Endodermal cell (in vitro differentiated cells): ENCODE results near the gene MAPK9. TPM values are rescaled to one million over a fixed set of nuclear protein-coding genes. Genes with fewer than 3 reads are reported as not detected.
A peak's percentile ranks its signal among the peaks of the same experiment; 100 is the strongest.

ENCODE experiments used
- DNase-seq: peaks from one replicate; pipeline ENCODE4 v3.0.0-alpha.2; 2017
- H3K27ac ChIP-seq: 2 replicates; pipeline ENCODE4 v1.5.1; 2013; ENCODE audit warnings: mild to moderate bottlenecking, low read depth, low read length, moderate library complexity
- H3K27me3 ChIP-seq: 2 replicates; pipeline ENCODE4 v1.6.1; 2013; ENCODE audit warnings: mild to moderate bottlenecking, low read length, moderate library complexity; ENCODE audit not compliant: insufficient read depth, control insufficient read depth, poor library complexity, severe bottlenecking
- H3K36me3 ChIP-seq: 2 replicates; pipeline ENCODE4 v1.7.0; 2013; ENCODE audit warnings: mild to moderate bottlenecking, low read length, moderate library complexity; ENCODE audit not compliant: control insufficient read depth, insufficient read depth
- H3K4me1 ChIP-seq: one replicate; pipeline ENCODE4 v1.7.0; 2013; ENCODE audit warnings: low read length; ENCODE audit not compliant: control insufficient read depth, insufficient read depth
- H3K4me3 ChIP-seq: 2 replicates; pipeline ENCODE4 v1.5.1; 2013; ENCODE audit warnings: mild to moderate bottlenecking, low read length, moderate library complexity
- H3K9ac ChIP-seq: 2 replicates; pipeline ENCODE4 v1.6.1; 2013; ENCODE audit warnings: mild to moderate bottlenecking, low read length, moderate library complexity; ENCODE audit not compliant: poor library complexity, severe bottlenecking; ENCODE audit errors: extremely low read depth
- H3K9me3 ChIP-seq: 2 replicates; pipeline ENCODE4 v1.6.1; 2013; ENCODE audit warnings: mild to moderate bottlenecking, low read length, moderate library complexity; ENCODE audit not compliant: control insufficient read depth
- H3K27ac Mint-ChIP-seq: 2 replicates; pipeline ENCODE4 v1.8.0; 2020; ENCODE audit warnings: mixed read lengths
- H3K27me3 Mint-ChIP-seq: 2 replicates; pipeline ENCODE4 v1.8.0; 2021; ENCODE audit warnings: mild to moderate bottlenecking, mixed read lengths; ENCODE audit not compliant: insufficient read depth
- H3K36me3 Mint-ChIP-seq: 2 replicates; pipeline ENCODE4 v1.8.0; 2020; ENCODE audit warnings: low read depth, mixed read lengths
- H3K4me1 Mint-ChIP-seq: 2 replicates; pipeline ENCODE4 v1.8.0; 2020; ENCODE audit warnings: mixed read lengths
- H3K4me3 Mint-ChIP-seq: 2 replicates; pipeline ENCODE4 v1.8.0; 2020; ENCODE audit warnings: mild to moderate bottlenecking, moderate library complexity, mixed read lengths
- H3K9me3 Mint-ChIP-seq: 2 replicates; pipeline ENCODE4 v1.8.0; 2020; ENCODE audit warnings: mild to moderate bottlenecking, mixed read lengths
- WGBS, 2 experiments: methylation state at CpG; one replicate each; pipeline versions ENCODE4 v1.1.5 to v1.1.7; 2013; ENCODE audit warnings: missing lambda C conversion rate in 2 of 2, mixed read lengths in 1 of 2; ENCODE audit not compliant: insufficient coverage in 1 of 2, insufficient read length in 1 of 2; 5-methylcytosine and 5-hydroxymethylcytosine counted together
- total RNA-seq, 2 donors: library from RNA; stranded (reverse); fragmentation: NEBNext Ultra II Directional in 1 of 2; extraction: Animal tissue kit (Norgen Biotek cat#: 25700) in 1 of 2; gene quantifications; 2 replicates in 1 of 2; 3 replicates in 1 of 2; pipeline ENCODE4 v1.2.1, GENCODE V29; 2021
- TF ChIP-seq, protein P1 (sequence below): fragments of 200-600 bp; sonication (generic); conservative IDR thresholded peaks from 2 replicates; pipeline ENCODE4 v1.5.0; 2021; ENCODE audit warnings: antibody characterized with exemption, mild to moderate bottlenecking

Gene MAPK9
- total RNA-seq, 2 donors from 2014 or later, result 45.6 to 51.8 TPM

DNA sequence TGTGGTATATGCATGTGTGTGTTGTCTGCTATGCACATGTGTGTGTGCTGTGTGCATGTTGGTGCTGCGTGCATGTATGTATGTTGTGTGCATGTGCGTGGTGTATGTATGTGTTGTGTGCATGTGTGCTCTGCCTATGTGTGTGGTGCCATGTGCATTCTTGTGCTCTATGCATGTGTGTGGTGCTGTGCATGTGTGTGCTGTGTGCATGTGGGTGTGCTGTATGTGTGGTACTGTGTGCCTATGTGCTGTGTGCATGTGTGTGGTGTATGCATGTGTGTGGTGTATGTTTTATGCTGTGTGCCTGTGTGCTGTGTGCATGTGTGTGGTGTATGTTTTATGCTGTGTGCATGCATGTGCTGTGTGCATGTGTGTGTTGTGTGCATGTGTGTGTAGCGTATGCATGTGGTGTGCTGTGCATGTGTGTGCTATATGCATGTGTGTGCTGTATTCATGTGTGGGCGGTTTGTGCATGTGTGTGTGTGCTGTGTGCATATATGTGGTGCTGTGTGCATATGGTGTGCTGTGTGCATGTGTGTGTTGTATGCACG lies 78.2 kb downstream of the MAPK9 start:
- TF ChIP-seq, protein P1, sequence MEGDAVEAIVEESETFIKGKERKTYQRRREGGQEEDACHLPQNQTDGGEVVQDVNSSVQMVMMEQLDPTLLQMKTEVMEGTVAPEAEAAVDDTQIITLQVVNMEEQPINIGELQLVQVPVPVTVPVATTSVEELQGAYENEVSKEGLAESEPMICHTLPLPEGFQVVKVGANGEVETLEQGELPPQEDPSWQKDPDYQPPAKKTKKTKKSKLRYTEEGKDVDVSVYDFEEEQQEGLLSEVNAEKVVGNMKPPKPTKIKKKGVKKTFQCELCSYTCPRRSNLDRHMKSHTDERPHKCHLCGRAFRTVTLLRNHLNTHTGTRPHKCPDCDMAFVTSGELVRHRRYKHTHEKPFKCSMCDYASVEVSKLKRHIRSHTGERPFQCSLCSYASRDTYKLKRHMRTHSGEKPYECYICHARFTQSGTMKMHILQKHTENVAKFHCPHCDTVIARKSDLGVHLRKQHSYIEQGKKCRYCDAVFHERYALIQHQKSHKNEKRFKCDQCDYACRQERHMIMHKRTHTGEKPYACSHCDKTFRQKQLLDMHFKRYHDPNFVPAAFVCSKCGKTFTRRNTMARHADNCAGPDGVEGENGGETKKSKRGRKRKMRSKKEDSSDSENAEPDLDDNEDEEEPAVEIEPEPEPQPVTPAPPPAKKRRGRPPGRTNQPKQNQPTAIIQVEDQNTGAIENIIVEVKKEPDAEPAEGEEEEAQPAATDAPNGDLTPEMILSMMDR, result no peak
- H3K27ac ChIP-seq, result no peak overlapping the region
- Mint-ChIP-seq H3K36me3 (no peaks in the 10 kb centered on the region), H3K9me3 (peaks cover 15% of the 10 kb centered on the region), H3K4me1 (no peaks in the 10 kb centered on the region), H3K27ac (no peak overlapping the region), H3K4me3 (no peak overlapping the region), H3K27me3 (peaks cover 22% of the 10 kb centered on the region)
- H3K4me3 ChIP-seq, result no peak overlapping the region
- H3K36me3 ChIP-seq, result no peaks in the 10 kb centered on the region
- no peaks in the 10 kb centered on the region for H3K27me3 ChIP-seq
- peaks cover 3% of the 10 kb centered on the region for H3K9me3 ChIP-seq
- H3K9ac ChIP-seq, result no peak overlapping the region
- 81 to 95% methylated on average over 3 to 5 of the region's 5 CpGs for WGBS, 2 experiments
- no peaks in the 10 kb centered on the region for H3K4me1 ChIP-seq
- DNase-seq, result no peak

DNA sequence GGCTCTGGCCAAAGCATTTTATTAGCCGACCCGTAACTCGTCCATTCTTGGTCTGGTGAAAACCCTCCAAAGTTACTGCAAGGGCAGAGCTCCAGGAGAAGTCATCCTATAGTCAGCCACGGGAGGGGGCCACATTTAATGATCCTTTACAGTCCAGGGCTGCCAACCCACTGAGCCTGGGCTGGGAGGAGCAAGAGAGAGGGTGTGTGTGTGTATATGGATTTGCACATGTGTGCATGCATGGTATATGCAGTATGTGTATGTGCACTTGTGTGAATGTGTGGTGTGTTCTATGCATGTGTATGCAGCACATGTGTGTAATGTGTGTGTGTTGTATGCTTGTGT lies 78.7 kb downstream of the MAPK9 start:
- Histone ChIP-seq H3K27me3 (peaks cover 3% of the 10 kb centered on the region), H3K4me3 (no peak overlapping the region), H3K4me1 (no peaks in the 10 kb centered on the region), H3K9me3 (no peaks in the 10 kb centered on the region), H3K27ac (no peak overlapping the region), H3K9ac (no peak overlapping the region), H3K36me3 (no peaks in the 10 kb centered on the region)
- DNase-seq, result no peak
- TF ChIP-seq, protein P1, result no peak
- WGBS, 2 experiments, result 85 to 100% methylated on average over 3 to 4 of the region's 4 CpGs
- Mint-ChIP-seq H3K36me3 (no peaks in the 10 kb centered on the region), H3K27ac (no peak overlapping the region), H3K9me3 (peaks cover 10% of the 10 kb centered on the region), H3K4me1 (peaks cover 3% of the 10 kb centered on the region), H3K4me3 (no peak overlapping the region), H3K27me3 (peaks cover 26% of the 10 kb centered on the region)

DNA sequence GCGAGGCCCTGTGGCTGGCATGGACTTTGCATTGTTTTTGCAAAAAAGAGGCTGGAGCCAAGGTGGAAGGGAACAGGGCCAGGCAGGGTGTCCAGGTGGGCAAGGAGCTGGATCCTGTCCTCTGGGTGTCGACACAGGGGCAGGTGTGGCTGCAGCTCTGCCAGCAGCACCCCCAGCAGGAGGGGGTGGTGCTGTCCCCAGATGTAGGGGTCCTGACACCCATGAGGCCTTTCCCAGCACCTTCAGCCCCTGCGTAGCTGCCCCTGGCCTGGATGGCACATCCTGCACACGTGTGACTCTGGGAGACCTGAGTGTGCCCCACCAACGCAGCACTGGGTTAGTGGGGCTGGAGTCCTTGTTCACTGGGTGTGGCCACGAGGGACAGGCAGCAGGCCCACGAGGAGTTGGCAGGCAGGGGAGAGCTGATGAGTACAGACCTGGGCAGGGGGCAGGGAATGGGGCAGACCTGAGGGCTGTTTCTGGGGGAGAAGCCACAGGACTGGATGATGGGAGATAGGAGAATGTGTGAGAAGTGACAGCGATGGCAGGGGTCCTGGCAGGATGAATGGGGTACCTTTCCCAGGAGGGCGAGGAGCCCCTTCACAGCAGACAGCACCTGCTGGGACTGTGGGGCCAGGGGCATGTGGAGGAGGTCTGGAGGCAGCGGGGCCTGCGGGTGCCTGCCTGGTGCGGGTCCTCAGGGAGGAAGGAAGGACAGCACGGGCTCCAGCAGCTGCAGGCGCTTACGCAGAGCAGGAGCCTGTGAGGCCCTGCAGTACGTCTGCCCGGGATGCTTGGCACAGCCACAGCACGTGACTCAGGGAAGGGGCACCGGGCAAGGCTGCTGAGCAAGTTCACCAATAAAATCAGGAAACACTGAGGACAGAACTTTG lies 79.3 kb downstream of the MAPK9 start:
- Histone ChIP-seq H3K27me3 (peaks cover 9% of the 10 kb centered on the region), H3K9ac (no peak overlapping the region), H3K36me3 (no peaks in the 10 kb centered on the region), H3K4me1 (no peaks in the 10 kb centered on the region), H3K9me3 (no peaks in the 10 kb centered on the region), H3K27ac (no peak overlapping the region), H3K4me3 (no peak overlapping the region)
- Mint-ChIP-seq H3K36me3 (no peaks in the 10 kb centered on the region), H3K9me3 (peaks cover 5% of the 10 kb centered on the region), H3K27ac (no peak overlapping the region), H3K27me3 (peaks cover 32% of the 10 kb centered on the region), H3K4me1 (peaks cover 8% of the 10 kb centered on the region), H3K4me3 (no peak overlapping the region)
- peak; percentile 36 for DNase-seq
- TF ChIP-seq, protein P1, result no peak
- WGBS, 2 experiments, result 85 to 89% methylated on average over 14 to 19 of the region's 19 CpGs
